Measurements from ENCODE around the gene TRPV6. TPM values are rescaled to one million over a fixed set of nuclear protein-coding genes. Genes with fewer than 3 reads are reported as not detected.

TRPV6 gene
- total and polyA plus RNA-seq, 2 experiments from 2014 or later = 0.08 to 0.80 TPM

DNA sequence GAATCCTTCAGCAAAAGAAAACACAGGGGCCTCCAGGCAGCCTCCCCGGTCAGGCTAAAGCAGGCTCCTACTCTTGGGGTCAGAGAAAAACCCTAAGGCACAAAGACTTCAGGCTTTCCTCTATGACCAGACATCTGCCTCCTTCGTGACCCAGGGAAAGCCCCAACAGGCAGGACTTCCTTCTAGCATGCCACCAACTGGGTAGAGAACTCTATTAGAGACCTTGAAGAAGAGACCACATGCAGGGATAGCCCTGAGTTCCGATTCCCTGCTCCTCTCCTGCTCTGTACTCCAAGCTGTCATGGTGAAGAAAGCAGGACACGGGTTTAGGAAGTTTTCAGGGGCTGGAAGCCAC lies 1.3 kb downstream of the TRPV6 start:
- H3K4me3 Mint-ChIP-seq = no peak overlapping the region
- H3K27ac ChIP-seq (ENCODE audit: low read depth) = no peak overlapping the region
- no peaks in the 10 kb centered on the region for H3K79me2 ChIP-seq (replicated peaks; ENCODE audit: insufficient read depth)
- H3K9me2 ChIP-seq (ENCODE audit: insufficient read depth) = no peaks in the 10 kb centered on the region
- no peaks in the 10 kb centered on the region for H3K27me3 Mint-ChIP-seq (ENCODE audit: insufficient read depth, low read depth, poor library complexity)
- H3K27me3 ChIP-seq (ENCODE audit: insufficient read depth) = no peaks in the 10 kb centered on the region
- H3K36me3 ChIP-seq (ENCODE audit: insufficient read depth) = no peaks in the 10 kb centered on the region
- no peaks in the 10 kb centered on the region for H4K20me1 ChIP-seq (replicated peaks; ENCODE audit: insufficient read depth)
- no peaks in the 10 kb centered on the region for H3K9me3 Mint-ChIP-seq
- H3K4me1 ChIP-seq (ENCODE audit: insufficient read depth) = peaks cover 3% of the 10 kb centered on the region; the same call in 1 of the 2 replicates
- no peak overlapping the region for H3K4me3 ChIP-seq
- H3K4me1 Mint-ChIP-seq = peaks cover 9% of the 10 kb centered on the region
- no peak overlapping the region for H2AFZ ChIP-seq
- no peaks in the 10 kb centered on the region for H3K36me3 Mint-ChIP-seq (ENCODE audit: low read depth)
- DNase-seq (ENCODE audit: low spot score) (no peak), ATAC-seq (no peak)
- no peak overlapping the region for H3K27ac Mint-ChIP-seq
- H3F3A ChIP-seq (replicated peaks; ENCODE audit: low read depth) = no peaks in the 10 kb centered on the region
- H3K4me2 ChIP-seq = no peak overlapping the region
- TF ChIP-seq EZH2phosphoT487 (IDR thresholded peaks at IDR 0.05; ENCODE audit: unreplicated experiment) = no peak

DNA sequence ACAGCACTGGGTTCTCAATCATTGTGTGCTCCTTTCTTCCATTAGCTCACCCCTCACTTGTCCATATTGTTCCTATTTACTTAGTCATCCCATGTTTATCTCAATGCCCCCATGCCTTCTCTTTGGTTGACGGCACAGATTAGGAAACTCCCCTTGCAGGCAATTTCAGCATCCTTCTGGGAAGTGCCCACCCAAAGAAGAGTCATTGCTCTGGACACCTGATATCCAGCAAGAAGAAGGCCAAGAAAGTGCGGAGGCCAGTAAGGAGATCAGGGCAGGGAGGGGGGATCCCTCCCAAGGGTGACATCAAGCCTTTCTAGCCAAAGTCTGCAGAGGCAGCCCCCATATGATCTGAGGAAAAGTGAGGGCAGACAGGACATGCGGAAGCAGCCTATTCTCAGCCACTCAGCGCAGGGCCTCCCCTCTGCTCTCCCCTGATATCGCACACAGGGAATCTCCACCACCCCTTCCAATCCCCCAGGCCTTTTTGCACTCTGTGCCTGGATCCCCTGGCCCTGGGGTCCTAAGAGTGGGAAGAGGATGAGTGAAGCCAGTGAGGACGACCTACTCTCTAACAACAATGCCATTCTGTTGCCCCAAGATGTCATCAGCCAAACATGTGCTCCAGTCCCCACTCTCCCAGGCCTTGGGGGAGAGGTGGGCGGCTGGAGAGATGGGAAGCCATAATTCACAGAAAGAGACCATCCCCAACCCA lies 1.8 kb downstream of the TRPV6 start:
- no peak overlapping the region for H2AFZ ChIP-seq
- ATAC-seq (no peak), DNase-seq (ENCODE audit: low spot score) (no peak)
- no peaks in the 10 kb centered on the region for H3K36me3 ChIP-seq (ENCODE audit: insufficient read depth)
- H3K4me3 Mint-ChIP-seq = no peak overlapping the region
- H3K4me1 ChIP-seq (ENCODE audit: insufficient read depth) = peaks cover 3% of the 10 kb centered on the region; the same call in 1 of the 2 replicates
- no peaks in the 10 kb centered on the region for H3K9me3 Mint-ChIP-seq
- H3K36me3 Mint-ChIP-seq (ENCODE audit: low read depth) = no peaks in the 10 kb centered on the region
- no peak overlapping the region for H3K27ac ChIP-seq (ENCODE audit: low read depth)
- no peak overlapping the region for H3K4me3 ChIP-seq
- no peaks in the 10 kb centered on the region for H3K27me3 ChIP-seq (ENCODE audit: insufficient read depth)
- H3K27me3 Mint-ChIP-seq (ENCODE audit: insufficient read depth, low read depth, poor library complexity) = no peaks in the 10 kb centered on the region
- no peaks in the 10 kb centered on the region for H4K20me1 ChIP-seq (replicated peaks; ENCODE audit: insufficient read depth)
- no peaks in the 10 kb centered on the region for H3K79me2 ChIP-seq (replicated peaks; ENCODE audit: insufficient read depth)
- no peak overlapping the region for H3K4me2 ChIP-seq
- no peaks in the 10 kb centered on the region for H3K9me2 ChIP-seq (ENCODE audit: insufficient read depth)
- H3K4me1 Mint-ChIP-seq = peaks cover 7% of the 10 kb centered on the region
- H3K27ac Mint-ChIP-seq = no peak overlapping the region
- H3F3A ChIP-seq (replicated peaks; ENCODE audit: low read depth) = no peaks in the 10 kb centered on the region
- TF ChIP-seq ZNF114 (CRISPR knock-in tag; IDR thresholded peaks at IDR 0.05) (no peak), CREB1 (CRISPR knock-in tag; IDR thresholded peaks at IDR 0.05; ENCODE audit: low read depth) (no peak), ZNF331 (CRISPR knock-in tag; IDR thresholded peaks at IDR 0.05; ENCODE audit: low read depth) (no peak), POLR2AphosphoS5 (IDR thresholded peaks at IDR 0.05; ENCODE audit: low read depth) (no peak), NANOG (IDR thresholded peaks at IDR 0.05; ENCODE audit: borderline replicate concordance) (no peak), EZH2phosphoT487 (IDR thresholded peaks at IDR 0.05; ENCODE audit: unreplicated experiment) (no peak), EZH2 (IDR thresholded peaks at IDR 0.05; ENCODE audit: low read depth, unreplicated experiment) (no peak), STAT1 (IDR thresholded peaks at IDR 0.05; ENCODE audit: unreplicated experiment) (no peak)
- TF ChIP-seq, protein P1, sequence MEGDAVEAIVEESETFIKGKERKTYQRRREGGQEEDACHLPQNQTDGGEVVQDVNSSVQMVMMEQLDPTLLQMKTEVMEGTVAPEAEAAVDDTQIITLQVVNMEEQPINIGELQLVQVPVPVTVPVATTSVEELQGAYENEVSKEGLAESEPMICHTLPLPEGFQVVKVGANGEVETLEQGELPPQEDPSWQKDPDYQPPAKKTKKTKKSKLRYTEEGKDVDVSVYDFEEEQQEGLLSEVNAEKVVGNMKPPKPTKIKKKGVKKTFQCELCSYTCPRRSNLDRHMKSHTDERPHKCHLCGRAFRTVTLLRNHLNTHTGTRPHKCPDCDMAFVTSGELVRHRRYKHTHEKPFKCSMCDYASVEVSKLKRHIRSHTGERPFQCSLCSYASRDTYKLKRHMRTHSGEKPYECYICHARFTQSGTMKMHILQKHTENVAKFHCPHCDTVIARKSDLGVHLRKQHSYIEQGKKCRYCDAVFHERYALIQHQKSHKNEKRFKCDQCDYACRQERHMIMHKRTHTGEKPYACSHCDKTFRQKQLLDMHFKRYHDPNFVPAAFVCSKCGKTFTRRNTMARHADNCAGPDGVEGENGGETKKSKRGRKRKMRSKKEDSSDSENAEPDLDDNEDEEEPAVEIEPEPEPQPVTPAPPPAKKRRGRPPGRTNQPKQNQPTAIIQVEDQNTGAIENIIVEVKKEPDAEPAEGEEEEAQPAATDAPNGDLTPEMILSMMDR (conservative IDR thresholded peaks at IDR 0.05; ENCODE audit: low read depth in 2 of 2) = no peak
- TF ChIP-seq, protein P2, sequence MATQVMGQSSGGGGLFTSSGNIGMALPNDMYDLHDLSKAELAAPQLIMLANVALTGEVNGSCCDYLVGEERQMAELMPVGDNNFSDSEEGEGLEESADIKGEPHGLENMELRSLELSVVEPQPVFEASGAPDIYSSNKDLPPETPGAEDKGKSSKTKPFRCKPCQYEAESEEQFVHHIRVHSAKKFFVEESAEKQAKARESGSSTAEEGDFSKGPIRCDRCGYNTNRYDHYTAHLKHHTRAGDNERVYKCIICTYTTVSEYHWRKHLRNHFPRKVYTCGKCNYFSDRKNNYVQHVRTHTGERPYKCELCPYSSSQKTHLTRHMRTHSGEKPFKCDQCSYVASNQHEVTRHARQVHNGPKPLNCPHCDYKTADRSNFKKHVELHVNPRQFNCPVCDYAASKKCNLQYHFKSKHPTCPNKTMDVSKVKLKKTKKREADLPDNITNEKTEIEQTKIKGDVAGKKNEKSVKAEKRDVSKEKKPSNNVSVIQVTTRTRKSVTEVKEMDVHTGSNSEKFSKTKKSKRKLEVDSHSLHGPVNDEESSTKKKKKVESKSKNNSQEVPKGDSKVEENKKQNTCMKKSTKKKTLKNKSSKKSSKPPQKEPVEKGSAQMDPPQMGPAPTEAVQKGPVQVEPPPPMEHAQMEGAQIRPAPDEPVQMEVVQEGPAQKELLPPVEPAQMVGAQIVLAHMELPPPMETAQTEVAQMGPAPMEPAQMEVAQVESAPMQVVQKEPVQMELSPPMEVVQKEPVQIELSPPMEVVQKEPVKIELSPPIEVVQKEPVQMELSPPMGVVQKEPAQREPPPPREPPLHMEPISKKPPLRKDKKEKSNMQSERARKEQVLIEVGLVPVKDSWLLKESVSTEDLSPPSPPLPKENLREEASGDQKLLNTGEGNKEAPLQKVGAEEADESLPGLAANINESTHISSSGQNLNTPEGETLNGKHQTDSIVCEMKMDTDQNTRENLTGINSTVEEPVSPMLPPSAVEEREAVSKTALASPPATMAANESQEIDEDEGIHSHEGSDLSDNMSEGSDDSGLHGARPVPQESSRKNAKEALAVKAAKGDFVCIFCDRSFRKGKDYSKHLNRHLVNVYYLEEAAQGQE (IDR thresholded peaks at IDR 0.05; ENCODE audit: unreplicated experiment) = no peak

Data from GM23338 (cell line).